ENCODE data around the gene GPR68. TPM values are rescaled to one million over a fixed set of nuclear protein-coding genes. Genes with fewer than 3 reads are reported as not detected.
"Not testable (repeated sequence)": the region's sequence is repeated elsewhere in the genome, so short reads cannot be mapped to it uniquely, and the experiment has no call there.

GPR68 gene
- total RNA-seq, 1 donor from 2014 or later, result 1.6 TPM

- no peak for DNase-seq (ENCODE audit: low spot score)
Measured at GRCh38 chr14:91190853-91191252, 53.7 kb downstream of the GPR68 start.

GRCh38 chr14:91187271-91187670, 57.2 kb downstream of the GPR68 start:
- no peak for DNase-seq (ENCODE audit: low spot score)

- no peak for DNase-seq (ENCODE audit: low spot score)
Measured at GRCh38 chr14:91186515-91187066, 57.9 kb downstream of the GPR68 start.

- no peak for DNase-seq (ENCODE audit: low spot score)
Measured at GRCh38 chr14:91185721-91186120, 58.8 kb downstream of the GPR68 start.

- no peak for DNase-seq (ENCODE audit: low spot score)
Measured at GRCh38 chr14:91184559-91184958, 59.9 kb downstream of the GPR68 start.

GRCh38 chr14:91182753-91183152, 61.8 kb downstream of the GPR68 start:
- not testable (repeated sequence) for DNase-seq (ENCODE audit: low spot score)

Other genes starting within 250 kb of the GPR68 start
- gene RPS6KA5, start 184.1 kb downstream of the GPR68 start, total RNA-seq, result 7.1 TPM
- 97.6 TPM for gene DGLUCY, start 130.6 kb downstream of the GPR68 start, total RNA-seq
- 78.5 TPM for gene CCDC88C, start 173.1 kb upstream of the GPR68 start, total RNA-seq